Putamen (tissue), 1 donor: Measurements from ENCODE around the gene ACP1.

Experiments used
- DNase-seq: peaks from one replicate; pipeline ENCODE4 v3.0.0-alpha.2; 2016; ENCODE audit warnings: low spot score

ACP1 gene

DNA sequence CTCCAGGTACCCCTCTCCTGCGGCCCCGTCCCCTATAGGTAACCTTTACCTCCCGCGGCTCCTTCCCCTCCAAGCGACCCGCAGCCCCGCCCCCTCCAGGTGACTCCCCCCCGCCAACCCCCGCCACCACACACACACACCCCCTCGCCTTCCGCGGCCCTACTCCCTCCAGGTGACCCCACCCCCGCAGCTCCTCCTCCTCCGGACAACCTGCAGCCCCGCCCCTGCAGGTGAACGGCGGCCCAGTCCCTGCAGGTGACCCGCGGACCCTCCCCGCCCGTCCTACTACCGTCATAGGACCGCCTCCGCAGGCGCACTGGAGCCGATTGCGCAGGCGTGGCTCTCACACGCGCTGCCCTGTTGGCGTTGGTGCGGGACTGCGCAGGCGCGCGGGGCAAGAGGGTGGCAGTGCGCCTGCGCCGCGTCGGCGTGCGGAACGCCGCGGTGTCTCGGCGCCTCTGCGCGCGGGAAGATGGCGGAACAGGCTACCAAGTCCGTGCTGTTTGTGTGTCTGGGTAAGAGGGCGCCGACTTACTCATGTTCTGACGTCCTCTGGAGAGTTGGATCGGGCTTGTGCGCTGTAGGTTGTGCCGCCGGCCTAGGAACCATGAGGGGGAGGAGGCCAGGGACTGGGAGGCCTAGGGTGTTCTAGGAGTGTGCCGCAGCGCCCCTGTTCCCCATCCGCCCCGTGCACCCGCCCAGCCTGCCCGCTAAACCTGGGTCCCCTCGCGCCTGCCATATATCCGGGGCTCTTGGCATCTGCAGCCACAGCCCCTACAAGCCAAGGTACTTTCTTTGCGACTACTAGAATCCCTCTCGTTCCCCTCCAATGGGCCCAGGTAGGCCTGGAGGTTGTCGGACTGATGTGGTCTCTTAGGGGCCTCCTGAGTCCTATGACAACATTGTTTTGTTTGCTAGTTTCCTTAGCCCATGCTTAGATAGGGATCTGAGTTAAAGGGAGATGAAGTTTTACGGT, at the start of gene ACP1:
Gene ACP1, plus strand, starts transcription at position 455 of the 976 bp plus-strand sequence. Its CDS starts 18 bp downstream, at position 473.
- peak; percentile 92 for DNase-seq

DNA sequence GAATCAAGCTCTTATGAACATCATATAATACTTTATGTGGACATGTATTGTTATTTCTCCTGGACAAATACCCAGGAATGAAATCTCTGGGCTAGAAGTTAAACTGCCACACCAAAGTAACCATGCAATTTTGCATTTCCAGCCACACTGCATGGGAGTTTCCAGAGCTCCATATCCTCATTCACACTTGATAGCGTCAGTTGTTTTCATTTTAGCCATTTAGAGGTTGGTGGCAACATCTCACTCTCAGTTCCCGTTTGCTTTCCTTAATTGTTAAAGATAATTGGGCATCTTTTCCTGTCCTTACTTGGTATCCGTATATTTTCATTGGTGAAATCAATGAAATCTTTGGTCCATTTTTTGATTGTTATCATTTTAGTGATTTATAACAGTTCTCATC, 48.7 kb upstream of the ACP1 start:
- DNase-seq: no peak

DNA sequence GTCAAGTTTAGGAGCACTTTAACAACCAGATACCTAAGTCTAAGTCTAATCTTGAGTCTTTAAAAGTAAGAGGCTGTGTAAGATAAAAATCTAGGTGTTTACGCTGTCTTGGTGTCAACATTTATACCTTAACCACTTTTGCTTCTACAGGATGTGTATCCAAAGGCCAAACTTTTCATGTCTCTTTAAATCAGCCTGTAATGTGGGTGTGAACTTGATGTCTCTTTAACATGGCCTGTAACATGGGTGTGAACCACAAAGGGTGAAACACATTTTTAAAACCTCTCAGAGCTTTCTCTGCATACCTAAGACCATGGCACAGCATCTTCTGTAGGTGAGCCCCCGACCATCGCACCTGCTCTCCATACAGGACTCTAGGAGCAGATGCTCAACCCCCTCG, 41.3 kb upstream of the ACP1 start:
- DNase-seq: no peak

DNA sequence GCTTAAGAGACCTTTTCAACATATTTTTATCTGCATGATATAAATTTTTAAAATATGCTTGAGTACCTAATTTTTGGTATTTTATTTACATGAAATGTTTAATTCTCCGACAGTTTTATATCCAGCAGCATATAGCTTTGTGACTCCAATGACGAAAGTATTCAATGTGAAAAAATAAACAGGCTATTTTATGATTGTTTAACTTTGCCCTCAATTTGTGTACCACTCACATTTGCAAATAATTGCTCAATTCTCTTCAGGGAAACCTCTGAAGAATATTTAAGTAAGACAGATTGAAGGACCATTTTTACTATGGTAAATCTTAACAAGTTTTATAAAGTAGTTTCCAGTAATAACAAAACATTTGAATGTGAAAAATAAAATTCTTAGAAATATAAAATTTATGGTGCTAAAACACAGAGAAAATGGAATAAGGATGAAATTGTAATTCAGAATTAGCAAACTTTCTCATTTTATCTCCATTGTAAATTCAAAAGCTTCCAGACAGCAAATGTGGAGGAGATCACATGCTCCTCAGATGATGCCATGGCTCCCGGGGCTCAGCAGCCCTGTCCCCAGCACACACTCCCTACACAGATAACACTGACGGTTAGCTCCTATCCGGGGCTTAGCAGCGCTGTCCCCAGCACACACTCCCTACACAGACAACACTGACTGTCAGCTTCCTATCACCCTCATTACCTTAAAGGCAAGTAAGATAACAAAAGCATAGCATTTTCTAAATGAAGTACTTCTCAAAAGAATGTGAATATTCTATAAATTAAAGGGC, 40.6 kb upstream of the ACP1 start:
- DNase-seq: peak; percentile 60

DNA sequence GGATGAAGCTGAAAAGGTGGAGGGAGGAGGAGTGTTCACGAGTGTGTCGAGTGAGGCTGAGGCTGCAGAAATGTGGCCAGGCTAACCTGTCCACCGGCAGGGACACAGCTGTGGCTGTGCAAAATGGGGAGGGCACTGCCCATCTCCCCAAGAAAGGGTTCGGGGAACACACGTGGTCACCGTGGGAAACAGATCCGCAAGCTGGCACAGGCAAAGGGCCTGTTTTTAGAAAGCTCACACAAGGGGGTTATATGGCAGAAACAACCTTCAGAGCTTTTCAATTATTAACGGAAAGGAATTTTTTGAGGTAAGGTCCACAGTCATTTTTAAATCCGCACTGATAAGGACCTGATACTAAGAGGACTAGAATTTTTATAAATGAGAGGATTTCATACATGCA, 36.6 kb upstream of the ACP1 start:
- no peak for DNase-seq

DNA sequence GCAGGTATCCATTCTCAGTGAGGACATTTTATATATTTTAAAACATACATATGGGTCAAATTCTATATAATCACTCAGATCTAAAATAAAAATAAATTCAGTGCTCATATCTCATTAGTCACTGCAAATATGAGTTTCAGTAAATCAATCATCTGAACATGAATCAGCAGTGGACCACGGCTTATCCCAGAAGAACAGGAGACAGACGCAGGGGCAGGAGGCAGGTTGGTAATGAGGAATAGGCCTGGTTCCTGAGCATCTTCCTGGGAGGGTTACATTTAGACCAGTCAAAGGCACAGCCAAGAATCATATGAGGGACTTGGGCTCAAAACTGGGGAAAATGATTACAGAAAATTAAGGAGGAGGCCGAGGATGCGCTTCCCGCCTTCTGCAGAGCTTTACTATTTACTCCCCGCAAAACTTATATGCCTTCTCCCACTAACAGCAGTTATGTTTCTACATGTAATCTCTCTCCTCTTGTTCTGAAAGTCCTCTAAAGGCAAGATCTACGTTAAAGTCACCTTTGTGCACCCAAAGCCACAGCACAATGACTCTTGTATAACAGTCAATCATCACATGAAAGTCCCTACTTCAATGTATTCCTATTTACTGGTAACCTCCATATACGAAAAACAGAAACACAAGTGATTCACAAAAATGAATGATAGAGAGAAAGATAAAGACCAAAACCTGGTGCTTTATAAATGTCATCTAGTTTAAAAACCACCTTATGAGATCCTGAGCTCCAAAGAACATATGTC, 36.0 kb upstream of the ACP1 start:
- no peak for DNase-seq

DNA sequence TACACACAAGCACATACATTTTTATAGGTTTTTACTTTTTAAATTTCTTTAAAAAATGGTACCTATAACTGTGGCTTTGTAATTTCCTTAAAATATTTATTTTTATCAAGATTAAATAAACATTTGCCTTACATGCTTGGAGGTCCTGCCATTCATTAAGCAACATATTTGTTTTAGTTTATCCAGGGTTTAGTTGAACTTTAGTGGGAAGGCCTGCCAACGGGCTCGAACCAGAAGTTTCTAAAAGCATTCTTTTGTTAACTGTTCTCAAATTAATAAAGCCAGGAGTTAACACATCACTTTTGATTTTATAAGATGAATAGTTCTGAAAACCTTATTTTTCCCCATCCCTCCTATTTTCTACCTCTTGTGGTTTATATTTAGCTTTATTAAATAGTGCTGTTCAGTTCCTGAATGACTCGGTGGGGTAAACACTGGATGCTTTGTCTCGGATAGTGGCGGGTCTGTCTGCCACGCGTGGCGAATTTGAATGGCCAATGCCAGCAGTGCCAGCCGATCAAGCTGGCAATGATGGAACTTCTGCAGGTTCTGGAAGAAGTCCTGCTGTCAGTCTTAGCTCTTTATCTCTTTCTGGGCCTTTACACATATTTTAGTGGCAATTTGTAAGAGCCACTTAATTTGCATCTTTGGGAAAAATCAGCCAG, 33.1 kb upstream of the ACP1 start:
- DNase-seq: peak; percentile 84

DNA sequence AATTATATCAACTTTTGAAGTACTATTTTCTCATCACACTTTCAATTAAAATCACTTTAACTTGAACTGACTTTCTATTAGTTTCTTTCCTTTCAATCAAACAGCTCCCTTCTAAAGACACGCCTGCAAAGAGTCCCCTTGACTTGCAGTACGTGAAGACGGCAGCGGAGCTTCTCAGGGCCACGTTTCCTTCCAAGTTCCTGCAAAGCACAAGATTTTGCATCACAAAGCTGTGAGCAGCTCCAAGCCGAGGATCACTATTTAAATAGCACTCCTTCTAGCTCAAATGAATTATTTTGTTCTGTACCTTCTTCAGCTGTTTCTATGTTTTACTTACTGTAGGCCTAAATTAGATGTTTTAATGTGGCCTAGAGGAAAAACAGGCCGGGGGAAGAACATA, 31.7 kb upstream of the ACP1 start:
- no peak for DNase-seq

DNA sequence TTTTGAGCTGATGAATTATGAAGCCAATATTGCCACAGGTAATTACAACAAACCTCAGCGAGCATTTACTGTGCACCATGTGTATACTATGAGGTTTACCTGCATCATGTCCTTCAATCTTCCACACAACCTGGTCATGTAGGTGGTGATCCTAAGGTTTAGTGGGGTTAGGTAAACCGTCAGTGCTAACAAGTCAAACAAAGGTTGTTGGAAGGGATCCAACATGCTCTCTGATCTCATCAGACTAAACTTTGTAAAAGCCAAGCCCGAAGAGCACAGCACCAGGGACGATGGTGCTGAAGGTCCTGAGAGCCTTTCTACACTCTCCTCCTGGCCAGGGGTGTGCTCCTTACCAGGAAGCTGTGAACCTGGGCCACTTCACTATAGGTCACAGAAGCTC, 30.3 kb upstream of the ACP1 start:
- no peak for DNase-seq

DNA sequence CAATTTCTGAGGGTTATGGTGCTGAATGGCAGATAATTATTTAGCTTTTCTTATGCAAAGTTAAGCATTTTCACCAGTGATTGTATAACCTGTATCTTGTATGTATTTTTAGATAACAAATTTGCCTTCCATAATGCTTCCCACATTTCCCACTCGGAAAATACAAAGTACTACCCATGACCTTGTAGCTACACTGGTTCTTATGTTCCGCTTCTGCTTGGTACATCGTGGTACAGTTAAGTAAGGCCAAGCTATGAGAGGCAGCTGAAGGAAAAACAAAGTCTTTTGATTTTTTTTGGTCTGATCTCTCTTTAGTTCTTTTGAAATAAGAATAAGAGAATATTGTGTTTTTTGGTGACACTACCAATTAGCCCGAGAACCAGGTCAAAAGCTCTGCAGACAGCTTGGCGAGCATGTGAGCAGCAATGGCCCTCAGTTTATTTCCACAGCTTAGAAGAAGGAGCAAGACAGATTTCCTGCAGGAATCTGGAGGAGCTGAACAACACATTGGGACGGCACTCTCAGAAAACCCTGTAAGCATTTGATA, 27.7 kb upstream of the ACP1 start:
- no peak for DNase-seq

DNA sequence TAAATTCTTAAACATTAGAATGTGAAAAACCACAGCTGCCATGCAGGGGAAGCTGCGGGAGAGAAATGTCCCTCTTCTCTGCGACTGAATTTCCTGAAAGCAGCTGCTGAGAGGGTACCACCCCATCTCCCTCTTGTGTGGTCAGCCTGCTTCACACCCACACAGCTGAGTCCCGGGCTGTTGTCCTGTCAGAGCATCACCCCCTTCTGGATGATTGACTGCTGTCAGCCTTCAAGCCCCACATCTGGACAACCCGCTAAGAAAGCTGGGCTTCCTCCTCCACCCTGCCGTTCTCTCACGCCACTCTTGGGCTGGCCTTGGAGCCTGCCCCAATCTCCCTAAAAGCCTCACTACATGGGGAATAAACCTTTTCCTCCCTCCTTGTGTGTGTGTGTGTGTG, 26.9 kb upstream of the ACP1 start:
- DNase-seq: peak; percentile 64

DNA sequence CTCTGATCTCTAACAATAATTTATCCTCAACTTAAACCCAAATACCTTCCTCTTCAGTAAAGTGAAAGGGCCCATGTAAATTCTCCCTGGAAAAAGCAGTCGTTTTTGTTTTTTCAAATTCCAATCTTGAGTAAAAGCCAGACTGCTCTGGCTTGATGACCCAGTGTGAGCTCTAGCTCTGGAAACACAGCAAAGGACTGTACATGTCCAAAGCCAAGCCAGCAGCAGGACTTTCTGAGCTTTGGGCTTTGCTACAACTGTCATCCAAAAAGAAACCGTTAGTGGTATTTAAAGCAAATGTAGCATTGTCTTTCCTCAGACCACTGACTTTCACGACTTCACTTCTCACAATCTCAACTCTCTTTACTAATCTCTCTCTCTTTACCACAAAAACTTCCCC, 26.3 kb upstream of the ACP1 start:
- DNase-seq: no peak

DNA sequence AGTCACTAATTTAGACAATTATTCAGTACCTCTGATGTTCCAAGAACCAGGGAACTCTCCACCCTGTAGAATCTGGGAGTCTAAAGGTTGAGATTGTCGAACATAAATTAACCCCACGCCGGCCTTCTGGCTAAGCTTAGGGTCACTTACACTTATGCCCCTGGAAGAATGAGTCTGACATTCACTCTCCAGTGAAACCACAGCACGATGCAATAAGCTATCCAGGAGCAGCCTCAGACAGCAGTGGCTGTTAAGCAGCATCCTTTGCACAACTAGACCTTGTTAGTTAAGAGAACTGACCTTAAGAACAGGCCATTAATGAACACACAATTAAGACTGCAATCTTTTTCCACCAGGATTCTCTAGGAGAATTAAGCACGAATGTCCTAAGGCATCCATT, 25.9 kb upstream of the ACP1 start:
- no peak for DNase-seq

DNA sequence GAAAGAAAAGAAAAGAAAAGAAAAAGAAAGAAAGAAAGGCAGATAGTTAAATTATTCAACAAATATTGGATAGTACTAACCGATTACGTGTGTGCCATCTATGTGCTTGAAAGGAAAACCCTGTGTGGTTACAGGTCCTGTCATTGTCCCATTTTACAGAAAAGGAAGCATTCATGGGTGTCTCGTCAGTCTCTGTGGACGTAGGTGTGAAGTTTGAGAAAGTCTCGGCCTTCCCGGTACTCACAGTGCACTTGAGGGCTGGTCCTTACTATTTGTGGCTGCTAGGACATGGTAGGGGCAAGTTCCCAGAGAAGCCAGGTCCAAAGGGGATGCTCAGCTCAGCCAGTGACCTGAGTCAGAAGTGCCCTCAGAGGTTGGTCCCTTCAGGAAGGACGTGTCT, 20.2 kb upstream of the ACP1 start:
- no peak for DNase-seq

DNA sequence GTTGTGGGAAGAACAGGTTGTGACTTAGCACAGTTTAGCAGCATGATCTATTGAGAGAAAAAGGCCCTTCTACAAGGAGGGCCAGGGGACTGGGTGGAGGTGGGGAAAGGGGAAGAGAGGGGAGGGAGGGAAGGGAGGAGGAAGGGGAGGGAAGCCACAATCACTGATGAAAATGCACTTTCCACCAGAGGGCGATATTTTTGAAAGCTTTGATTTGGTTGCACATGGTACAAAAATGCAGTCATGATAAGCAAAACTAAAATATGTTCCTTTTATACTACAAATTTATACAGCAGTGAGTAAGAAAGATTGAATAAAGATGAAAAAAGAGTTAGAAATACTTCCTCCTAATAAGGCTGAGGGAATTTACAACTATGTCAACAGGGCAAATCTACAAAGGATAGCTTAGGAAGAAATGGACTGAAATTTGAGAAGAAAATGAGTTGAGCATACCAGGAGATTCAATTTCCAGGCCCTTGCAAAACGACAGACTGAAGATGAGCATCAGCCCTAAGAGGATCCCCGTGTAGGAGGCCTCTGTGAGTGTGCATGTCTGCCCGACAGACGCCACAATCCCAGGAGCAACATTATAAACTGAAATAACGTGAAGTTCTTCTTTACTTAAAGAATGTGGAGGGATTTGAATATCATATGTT, 18.1 kb upstream of the ACP1 start:
- no peak for DNase-seq

DNA sequence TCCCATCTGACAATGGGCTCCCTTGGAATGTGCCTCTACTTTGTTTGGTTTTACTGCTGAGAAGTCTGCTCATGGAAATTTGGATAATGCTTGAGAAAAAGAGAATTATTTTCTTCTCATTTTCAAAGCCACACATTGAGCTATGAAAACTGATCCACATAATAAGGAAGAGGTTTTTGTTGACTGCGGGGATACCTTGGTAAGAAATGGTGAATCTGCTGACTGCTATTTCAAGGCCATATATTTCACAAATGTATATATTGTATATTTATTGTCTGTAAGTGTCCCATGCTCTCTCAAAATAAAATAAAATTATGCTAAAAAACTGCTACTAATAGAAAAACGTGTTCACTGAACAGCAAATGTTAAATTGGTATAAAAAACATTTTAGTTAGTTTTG, 16.0 kb upstream of the ACP1 start:
- DNase-seq: no peak

DNA sequence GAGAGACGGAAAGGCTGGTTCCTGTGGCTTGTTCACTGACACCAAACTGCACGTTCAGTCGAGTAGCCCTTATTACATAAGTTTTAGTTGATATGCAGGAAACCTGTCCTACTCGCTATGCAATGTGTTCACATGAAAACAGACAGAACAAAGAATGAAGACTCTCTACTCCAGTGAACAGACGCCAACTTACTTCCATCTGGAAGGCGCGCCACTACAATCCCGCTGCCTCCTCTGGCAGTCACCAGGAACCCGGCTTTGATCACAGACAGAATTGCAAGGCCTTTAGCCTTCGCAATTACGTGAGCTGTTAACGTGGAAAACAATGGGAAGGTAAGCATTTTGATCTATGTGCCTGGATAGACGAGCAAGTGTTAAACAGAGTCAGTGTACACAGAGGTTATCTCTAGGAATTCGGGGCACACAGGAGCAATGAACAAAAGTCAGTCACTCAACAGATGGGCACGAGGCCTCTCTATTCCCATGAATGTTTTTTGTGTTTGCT, 15.2 kb upstream of the ACP1 start:
- no peak for DNase-seq

DNA sequence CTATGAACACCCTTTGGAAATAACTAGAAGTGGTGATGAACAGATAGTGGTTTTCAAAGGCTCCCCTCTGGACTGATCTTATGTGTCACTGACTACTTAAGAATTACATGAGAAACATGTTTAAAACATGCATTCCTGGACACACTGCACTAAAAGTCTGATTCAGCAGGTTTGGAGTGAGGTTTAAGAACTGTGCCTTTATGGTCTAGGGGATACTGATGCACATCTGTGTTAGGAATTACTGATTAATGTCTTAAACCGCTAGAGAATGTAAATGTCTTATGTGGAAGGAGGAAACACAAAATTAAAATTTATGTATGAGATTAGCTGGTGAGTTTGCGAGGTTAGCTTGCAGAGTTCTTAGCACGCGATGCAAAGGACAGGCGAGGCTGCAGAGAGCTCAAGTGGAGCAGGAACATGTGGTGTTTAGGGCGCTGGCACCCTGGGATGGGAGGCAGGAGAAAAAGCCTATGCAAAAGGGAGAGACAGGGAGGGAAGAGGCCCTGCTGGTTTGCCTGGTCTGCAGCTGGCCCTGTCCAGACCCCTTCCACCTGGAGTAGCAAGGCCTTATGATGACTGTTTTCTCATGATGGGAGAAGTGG, 12.6 kb upstream of the ACP1 start:
- DNase-seq: no peak

DNA sequence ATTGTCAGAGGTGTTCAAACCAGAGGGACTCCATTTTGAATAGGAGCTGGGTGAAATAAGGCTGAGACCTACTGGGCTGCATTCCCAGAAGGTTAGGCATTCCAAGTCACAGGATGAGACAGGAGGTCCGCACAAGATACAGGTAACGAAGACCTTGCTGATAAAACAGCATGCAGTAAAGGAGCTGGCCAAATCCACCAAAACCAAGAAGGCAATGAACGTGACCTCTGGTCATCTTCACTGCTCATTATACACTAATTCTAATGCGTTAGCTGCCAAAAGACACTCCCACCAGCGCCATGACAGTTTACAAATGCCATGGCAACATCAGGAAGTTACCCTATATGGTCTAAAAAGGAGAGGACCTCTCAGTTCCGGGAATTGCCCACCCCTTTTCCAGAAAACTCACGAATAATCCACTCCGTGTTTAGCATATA, 11.5 kb upstream of the ACP1 start:
- no peak for DNase-seq

DNA sequence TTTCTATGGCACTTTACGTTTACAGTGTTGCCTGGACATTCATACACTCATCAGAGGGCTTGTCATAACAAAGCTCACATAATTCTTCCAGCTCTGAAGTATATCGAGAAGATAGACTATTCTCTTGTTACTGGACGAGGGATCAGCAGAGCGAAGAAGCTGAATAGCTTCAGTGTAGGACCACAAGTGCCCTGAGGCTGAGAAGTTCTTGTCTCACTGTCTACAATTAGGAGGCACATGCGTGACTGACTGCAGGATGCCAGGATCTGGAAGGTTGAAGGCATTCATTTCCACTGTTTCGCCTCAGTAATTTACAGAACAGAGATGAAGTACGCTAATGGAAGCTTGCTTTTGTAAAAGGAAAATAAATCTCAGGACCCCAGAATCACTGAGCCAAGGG, 10.5 kb upstream of the ACP1 start:
- DNase-seq: no peak
